Activated T-cell treated with anti-CD3 and anti-CD28 coated beads, Interleukin-2, amount 50 U/mL, for 48 hours (primary cell): ENCODE measurements around the gene UBR3.
"Not testable (repeated sequence)": the region's sequence is repeated elsewhere in the genome, so short reads cannot be mapped to it uniquely, and the experiment has no call there.

Experiments used
- DNase-seq, 2 experiments: peaks; one replicate each; pipeline ENCODE4 v3.0.0-alpha.2; 2020

The UBR3 gene

GRCh38 chr2:169868951-169869350, 41.7 kb downstream of the UBR3 start:
- no peak for DNase-seq

GRCh38 chr2:169871369-169871768, 44.1 kb downstream of the UBR3 start:
- DNase-seq = not testable (repeated sequence)

GRCh38 chr2:169871994-169872393, 44.7 kb downstream of the UBR3 start:
- no peak for DNase-seq

- no peak for DNase-seq
These were observed 50.1 kb downstream of the UBR3 start for GRCh38 chr2:169877398-169877797.

GRCh38 chr2:169887120-169887519, 59.9 kb downstream of the UBR3 start:
- no peak for DNase-seq

GRCh38 chr2:169891593-169892298, 64.5 kb downstream of the UBR3 start:
- DNase-seq = no peak

GRCh38 chr2:169892951-169893350, 65.7 kb downstream of the UBR3 start:
- DNase-seq = no peak

GRCh38 chr2:169895294-169895985, 68.2 kb downstream of the UBR3 start:
- DNase-seq = no peak

GRCh38 chr2:169897834-169898233, 70.6 kb downstream of the UBR3 start:
- DNase-seq = no peak

GRCh38 chr2:169900103-169900502, 72.8 kb downstream of the UBR3 start:
- DNase-seq = not testable (repeated sequence)

- no peak for DNase-seq
These were observed 73.4 kb downstream of the UBR3 start for GRCh38 chr2:169900686-169901085.

- DNase-seq = no peak
These were observed 79.5 kb downstream of the UBR3 start for GRCh38 chr2:169906731-169907130.

GRCh38 chr2:169909376-169909775, 82.1 kb downstream of the UBR3 start:
- no peak for DNase-seq

GRCh38 chr2:169910109-169910799, 83.0 kb downstream of the UBR3 start:
- no peak for DNase-seq

GRCh38 chr2:169911119-169911518, 83.9 kb downstream of the UBR3 start:
- DNase-seq = no peak

GRCh38 chr2:169916623-169917022, 89.4 kb downstream of the UBR3 start:
- DNase-seq = no peak

GRCh38 chr2:169923977-169924376, 96.7 kb downstream of the UBR3 start:
- no peak for DNase-seq

- no peak for DNase-seq
These were observed 98.7 kb downstream of the UBR3 start for GRCh38 chr2:169925968-169926367.

- no peak for DNase-seq
These were observed 101.2 kb downstream of the UBR3 start for GRCh38 chr2:169928463-169928864.

- DNase-seq = no peak
These were observed 106.0 kb downstream of the UBR3 start for GRCh38 chr2:169933124-169933711.

- not testable (repeated sequence) for DNase-seq
These were observed 109.4 kb downstream of the UBR3 start for GRCh38 chr2:169936652-169937051.

- no peak for DNase-seq
These were observed 118.3 kb downstream of the UBR3 start for GRCh38 chr2:169945515-169945914.

GRCh38 chr2:169946092-169946491, 118.8 kb downstream of the UBR3 start:
- DNase-seq = no peak

- DNase-seq = no peak
These were observed 119.3 kb downstream of the UBR3 start for GRCh38 chr2:169946546-169946945.
